Right ventricle myocardium inferior (tissue), 1 donor: Measurements from ENCODE around the gene FBXL16. TPM values are rescaled to one million over a fixed set of nuclear protein-coding genes. Genes with fewer than 3 reads are reported as not detected.
A peak's percentile ranks its signal among the peaks of the same experiment; 100 is the strongest.

Source experiments
- ATAC-seq: fragments of 200-7000 bp; cut with Tn5 transposase; one replicate; pipeline ENCODE4 v1.9.1; 2020; ENCODE audit warnings: mild to moderate bottlenecking, moderate library complexity
- DNase-seq: peaks from one replicate; pipeline ENCODE4 v3.0.0; 2021; ENCODE audit errors: missing footprints
- intact Hi-C: fragments of 100-400 bp; cut with DNase I; formaldehyde crosslinking; loops from one replicate; pipeline ENCODE4 v1.11.0; 2022
- total RNA-seq: library from RNA; stranded (reverse); fragmentation: NEBNext Ultra II Directional; extraction: Animal tissue kit (Norgen Biotek cat#: 25700); gene quantifications from one replicate; pipeline ENCODE4 v1.2.1, GENCODE V29; 2021
- donor health status: DM: no; HTN: yes; CAD: no; lungs with severe emphysema.

Gene FBXL16
- total RNA-seq, 1 donor from 2014 or later = not detected

GRCh38 chr16:736936-737481, 31.4 kb upstream of the FBXL16 start:
- ATAC-seq (no peak), DNase-seq (peak; percentile 16)
- intact Hi-C loops = no loop called here

- DNase-seq (peak; percentile 17), ATAC-seq (no peak)
- intact Hi-C loops = no loop called here
These were observed 30.4 kb upstream of the FBXL16 start for GRCh38 chr16:735982-736453.

DNA sequence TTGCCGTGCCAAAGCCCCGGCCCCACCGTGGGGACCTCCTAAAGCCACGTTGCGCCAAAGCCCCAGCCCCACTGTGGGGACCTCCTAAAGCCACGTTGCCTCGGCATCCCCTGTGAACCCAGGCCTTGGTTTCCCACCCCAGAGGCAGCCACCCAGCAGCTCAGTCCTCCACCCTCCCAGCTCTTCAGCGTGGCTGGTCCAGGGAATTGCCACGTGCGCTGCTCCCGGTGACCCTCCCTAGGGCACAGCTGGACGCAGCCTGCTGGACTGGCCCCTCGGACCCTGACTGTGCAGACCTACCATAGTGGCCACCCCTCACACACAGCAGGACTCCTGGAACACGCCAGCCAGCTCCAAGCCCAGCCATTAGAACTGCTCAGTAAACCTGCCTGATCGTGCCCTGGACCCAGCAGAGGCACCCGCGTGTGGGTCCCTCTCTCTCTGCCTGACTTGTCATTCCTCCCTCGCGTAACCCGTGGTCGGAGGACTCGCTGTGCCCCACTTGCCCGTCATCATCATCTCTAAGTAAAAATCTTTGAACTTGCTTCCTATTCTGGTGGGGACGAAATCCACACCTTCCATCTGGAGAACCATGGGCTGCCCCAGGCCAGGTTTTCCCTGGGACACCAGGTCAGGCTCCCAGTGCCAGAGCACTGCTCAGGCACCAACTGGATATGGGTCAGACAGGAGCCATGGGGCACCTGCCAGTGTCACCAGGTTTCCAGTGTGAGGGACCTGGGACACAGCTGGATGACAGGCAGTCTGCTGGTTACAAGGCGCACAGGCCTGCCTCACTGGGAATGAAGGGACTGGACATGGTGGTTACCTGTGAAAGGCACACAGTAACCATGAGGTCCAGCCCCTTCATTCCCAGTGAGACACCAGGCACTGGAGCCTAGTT, 29.6 kb upstream of the FBXL16 start:
- DNase-seq (peak; percentile 42), ATAC-seq (no peak)
- intact Hi-C loops = no loop called here

DNA sequence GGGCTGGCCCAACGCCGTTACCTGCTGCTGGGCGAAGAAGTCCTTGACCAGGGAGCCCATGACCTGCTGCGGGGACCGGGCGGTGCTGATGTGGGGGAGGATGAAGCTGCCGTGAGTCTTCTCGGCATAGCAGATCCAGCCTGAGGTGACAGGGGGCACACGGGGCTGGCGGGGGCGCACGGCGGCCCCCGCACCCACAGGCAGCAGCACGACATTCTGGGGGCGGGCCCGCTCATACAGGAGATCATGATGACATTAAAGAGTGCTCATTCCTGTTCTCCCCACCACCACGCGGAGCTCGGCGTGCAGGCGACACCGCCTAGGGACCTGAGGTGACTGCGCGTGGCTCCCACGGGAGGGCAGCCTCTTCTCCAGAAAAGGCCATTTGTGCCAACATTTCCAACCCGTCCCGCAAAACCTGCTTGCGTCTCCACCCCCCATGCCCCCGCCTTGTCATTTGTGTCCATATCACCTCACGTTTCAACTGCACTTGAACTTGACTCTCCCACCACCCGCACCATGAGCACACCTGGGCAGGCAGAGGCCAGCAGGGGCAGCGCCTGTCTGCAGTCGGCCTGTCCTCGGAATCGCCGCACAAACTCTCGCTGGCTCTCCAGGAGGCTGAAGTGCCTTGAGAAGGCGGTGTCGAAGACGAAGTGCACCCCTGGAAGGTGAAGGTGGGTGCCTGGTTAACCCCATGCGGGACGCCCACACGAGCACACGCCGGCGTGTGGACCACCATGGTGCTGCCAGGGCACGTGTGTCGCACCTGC, 28.8 kb upstream of the FBXL16 start:
- peak; percentile 56 for DNase-seq
- no peak for ATAC-seq
- intact Hi-C loops = no loop called here

DNA sequence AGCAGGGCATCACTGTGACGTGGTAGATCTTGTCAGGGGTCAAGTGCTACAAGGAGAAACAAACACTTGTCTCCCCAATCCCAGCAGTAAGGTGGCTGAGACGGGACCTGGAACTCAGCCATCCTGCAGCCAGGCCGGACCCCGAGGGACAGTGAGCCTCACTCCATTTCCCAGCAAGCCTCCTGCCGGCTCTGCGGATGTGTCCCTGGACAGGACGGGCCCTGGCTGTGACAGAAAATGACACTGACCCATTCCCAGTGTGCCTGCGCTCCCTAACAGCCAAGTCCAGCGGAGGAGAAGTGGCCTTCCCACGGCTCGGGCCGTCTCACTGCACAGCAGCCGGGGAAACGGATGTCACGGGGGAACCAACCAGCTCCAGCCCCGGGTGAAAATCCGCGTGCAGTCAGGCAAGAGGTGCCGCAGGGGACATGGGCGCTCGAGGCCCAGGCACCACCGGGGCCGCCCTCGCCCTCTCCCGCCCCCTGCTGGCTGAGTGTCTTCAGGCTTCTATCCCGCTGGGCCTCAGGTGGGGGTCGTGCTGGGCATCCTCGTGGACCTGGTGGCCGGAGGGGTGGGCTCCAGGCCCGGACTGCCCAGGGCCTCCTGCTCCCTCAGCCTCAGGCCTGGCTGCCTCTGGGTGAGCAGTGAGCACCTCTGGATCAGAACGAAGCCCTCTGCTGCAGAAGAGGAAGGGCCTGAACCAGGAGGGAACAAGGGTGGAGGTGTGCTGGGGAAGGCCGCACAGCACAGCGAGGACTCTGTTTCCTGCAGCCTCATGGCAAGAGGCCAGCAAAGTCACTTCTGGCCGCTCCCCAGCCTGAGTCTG, 28.0 kb upstream of the FBXL16 start:
- intact Hi-C loops = no loop called here
- no peak for ATAC-seq
- DNase-seq = peak; percentile 65

DNA sequence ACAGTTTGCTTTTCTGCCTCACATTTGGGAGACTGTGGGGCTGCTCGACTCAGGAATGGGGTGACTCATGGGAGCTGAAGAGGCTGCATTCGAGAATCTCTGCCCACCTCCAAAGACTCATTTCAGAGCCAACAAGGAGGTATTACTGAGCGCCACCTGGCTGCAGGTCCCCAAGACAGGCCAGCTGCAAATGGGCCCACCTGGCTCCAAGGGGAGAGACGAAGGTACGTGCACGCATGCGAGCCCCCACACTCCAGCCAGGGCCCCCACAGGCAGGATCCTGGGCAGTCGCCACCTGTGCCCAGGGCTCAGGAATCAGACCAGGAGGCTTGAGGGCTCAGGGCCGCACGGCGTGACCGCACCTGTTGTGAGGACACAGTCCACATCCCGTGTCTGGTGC, 27.3 kb upstream of the FBXL16 start:
- no peak for ATAC-seq
- intact Hi-C loops = no loop called here
- DNase-seq = peak; percentile 20

DNA sequence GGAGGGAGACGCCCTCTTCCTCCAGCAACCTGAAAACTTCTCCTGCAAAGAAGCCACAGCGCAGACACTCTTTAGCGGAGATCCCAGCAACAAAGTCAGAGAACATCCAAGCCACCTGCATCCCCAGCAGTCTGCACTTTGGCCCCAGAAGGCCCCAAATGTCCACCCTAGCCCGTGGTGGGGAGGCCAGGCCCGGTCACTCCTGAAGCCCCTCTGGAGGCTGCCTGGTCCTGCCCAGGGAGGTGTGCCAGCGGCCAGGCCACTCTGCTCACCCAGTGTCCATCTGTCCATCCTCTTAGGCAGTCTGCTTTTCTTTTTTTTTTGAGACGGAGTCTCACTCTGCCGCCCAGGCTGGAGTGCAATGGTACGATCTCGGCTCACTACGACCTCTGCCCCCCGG, 26.7 kb upstream of the FBXL16 start:
- DNase-seq (peak; percentile 45), ATAC-seq (no peak)
- intact Hi-C loops = no loop called here

DNA sequence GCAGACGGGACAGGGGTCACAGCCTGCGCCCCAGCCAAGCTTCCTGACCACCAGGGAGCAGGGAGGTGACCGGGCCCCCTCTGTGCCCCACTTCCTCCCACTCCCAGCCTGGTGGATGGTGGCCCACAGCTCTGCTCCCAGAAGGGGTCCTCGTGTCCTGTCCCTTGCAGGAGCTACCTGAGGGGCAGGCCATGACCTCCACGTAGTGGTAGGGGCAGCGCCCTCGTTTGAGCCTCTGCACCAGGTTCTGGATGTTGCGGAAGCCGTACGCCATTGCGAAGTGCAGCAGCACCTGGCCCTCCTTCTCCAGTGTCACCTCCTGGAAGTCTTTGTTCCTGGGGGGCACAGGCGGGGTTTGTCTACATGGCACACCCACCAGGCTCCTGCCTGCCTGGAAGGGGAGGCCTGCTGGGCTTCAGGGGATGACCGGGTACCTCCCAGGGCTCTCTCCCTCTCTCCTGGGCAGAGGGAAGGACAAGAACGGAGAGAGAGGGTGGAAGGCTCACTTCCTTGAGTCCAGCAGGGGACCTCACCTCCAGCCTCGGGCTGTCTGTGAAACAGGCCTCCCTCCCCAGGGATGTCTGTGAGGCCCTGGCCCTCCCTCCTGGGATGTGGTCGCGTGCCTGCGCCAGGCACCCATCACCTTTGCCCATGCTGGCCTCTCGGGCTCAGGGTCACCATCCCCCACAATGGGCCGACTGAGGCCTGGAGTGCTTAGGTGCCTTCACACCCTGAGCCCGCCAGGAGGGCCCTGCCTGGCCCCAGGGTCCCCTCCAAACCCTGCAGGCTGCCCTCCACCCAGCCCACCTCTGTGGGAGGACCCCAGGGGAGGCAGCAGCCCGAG, 25.3 kb upstream of the FBXL16 start:
- intact Hi-C loops = no loop called here
- no peak for DNase-seq

DNA sequence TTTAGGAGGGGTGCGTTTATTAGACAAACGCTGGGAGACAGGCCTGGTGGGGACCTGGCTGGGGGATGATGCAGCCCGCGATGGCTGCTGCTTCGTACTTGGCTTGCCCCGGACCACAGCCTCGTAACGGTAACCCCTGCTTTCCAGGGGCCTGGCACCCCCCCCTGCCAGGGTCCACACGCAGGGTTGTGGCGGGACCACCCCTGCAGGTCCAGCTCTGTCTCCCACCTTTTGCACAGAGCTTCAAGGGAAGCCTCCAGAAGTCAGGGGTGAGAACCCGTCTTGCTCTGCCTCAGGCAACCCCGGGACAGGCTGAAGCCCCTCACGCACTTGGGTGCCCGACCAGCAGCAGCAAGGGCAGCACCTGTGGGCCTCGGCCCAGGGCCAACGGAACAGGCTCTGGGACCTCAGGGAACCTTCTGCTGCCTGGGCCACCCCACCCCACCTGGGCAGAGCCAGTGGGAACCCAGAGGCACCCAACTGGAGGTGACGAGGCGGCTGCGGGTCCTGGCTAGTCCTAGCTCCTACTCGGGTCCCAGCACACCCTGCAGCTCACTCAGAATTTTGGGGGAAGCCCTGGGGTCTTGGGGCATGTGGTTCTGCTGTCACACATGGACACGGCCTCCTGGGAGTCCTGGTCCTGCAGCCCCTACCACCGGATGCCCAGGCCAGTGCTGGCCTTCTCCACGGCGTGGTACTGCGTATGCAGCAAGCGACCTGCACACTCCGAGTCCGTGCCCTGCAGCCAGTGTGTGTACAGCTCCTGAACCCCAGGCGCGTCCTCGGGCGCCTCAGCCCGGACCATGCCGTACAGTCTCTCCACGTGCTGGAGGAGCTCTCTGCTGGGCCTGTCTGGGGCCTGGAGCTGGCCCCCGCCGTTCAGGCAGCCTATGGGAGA, 24.4 kb upstream of the FBXL16 start:
- DNase-seq (no peak), ATAC-seq (no peak)
- intact Hi-C loops = no loop called here

More for the DNA sequence above, 25.3 kb upstream of the FBXL16 start:
- no peak for ATAC-seq

- ATAC-seq = no peak
- no peak for DNase-seq
- intact Hi-C loops = no loop called here
These were observed 23.5 kb upstream of the FBXL16 start for GRCh38 chr16:728890-729744.

GRCh38 chr16:728131-728889, 22.7 kb upstream of the FBXL16 start:
- ATAC-seq (peak; percentile 25), DNase-seq (no peak)
- intact Hi-C loops = no loop called here

GRCh38 chr16:727291-727977, 21.8 kb upstream of the FBXL16 start:
- intact Hi-C loops = no loop called here
- ATAC-seq (no peak), DNase-seq (no peak)

- intact Hi-C loops = no loop called here
- DNase-seq (no peak), ATAC-seq (peak; percentile 45)
These were observed 21.1 kb upstream of the FBXL16 start, which contains the start of the genes CCDC78 and HAGHL for GRCh38 chr16:726438-727290. TSS of gene CCDC78 (minus strand) at chr16:726443. CDS start at chr16:726367, 76 bp downstream. TSS of gene HAGHL (plus strand) at chr16:727106. CDS start at chr16:727510, 404 bp downstream.

DNA sequence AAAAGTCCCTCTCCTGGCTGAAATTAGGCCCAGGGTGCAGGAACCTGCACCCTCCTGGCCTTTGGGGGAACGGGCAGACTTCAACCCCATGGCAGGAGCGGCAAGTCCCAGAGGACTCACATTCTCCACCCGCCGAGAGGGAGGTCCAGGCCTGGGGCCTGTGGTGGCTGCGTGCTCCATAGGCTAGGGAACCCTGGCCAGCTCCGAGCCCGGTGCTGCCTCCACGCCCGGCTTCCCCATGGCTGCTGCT, 20.5 kb upstream of the FBXL16 start:
- intact Hi-C loops = no loop called here
- no peak for ATAC-seq

More for the DNA sequence above, 20.5 kb upstream of the FBXL16 start:
- no peak for DNase-seq
